ENCODE results near the gene KRT9. TPM values are rescaled to one million over a fixed set of nuclear protein-coding genes. Genes with fewer than 3 reads are reported as not detected.

Gene KRT9
- total RNA-seq, 1 donor from 2014 or later: not detected

DNA sequence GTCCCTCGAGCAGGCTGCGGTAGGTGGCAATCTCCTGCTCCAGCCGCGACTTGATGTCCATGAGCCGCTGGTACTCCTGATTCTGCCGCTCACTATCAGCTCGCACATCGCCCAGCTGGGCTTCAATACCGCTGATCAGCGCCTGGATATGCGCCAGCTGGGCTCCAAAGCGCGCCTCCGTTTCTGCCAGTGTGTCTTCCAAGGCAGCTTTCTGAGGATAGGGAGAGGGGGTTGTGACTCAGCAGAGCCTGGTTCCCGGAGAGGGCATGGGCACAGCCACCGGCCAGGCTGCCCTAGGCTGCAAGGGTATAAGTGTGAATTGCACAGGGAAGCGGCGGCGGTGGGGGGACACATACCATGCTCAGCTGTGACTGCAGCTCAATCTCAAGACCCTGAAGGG is 48.1 kb downstream of the KRT9 start:
- Mint-ChIP-seq H3K4me3 (ENCODE audit: low read depth) (no peak overlapping the region), H3K4me1 (ENCODE audit: low read depth) (peaks cover 56% of the 10 kb centered on the region), H3K27me3 (no peaks in the 10 kb centered on the region), H3K27ac (peak overlapping the region; percentile 83), H3K36me3 (ENCODE audit: insufficient read depth) (peaks cover 27% of the 10 kb centered on the region), H3K9me3 (ENCODE audit: low read depth) (no peaks in the 10 kb centered on the region)
- no peak for DNase-seq (ENCODE audit: low spot score, unreplicated experiment)
- TF ChIP-seq, protein P1, sequence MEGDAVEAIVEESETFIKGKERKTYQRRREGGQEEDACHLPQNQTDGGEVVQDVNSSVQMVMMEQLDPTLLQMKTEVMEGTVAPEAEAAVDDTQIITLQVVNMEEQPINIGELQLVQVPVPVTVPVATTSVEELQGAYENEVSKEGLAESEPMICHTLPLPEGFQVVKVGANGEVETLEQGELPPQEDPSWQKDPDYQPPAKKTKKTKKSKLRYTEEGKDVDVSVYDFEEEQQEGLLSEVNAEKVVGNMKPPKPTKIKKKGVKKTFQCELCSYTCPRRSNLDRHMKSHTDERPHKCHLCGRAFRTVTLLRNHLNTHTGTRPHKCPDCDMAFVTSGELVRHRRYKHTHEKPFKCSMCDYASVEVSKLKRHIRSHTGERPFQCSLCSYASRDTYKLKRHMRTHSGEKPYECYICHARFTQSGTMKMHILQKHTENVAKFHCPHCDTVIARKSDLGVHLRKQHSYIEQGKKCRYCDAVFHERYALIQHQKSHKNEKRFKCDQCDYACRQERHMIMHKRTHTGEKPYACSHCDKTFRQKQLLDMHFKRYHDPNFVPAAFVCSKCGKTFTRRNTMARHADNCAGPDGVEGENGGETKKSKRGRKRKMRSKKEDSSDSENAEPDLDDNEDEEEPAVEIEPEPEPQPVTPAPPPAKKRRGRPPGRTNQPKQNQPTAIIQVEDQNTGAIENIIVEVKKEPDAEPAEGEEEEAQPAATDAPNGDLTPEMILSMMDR (IDR thresholded peaks at IDR 0.05; ENCODE audit: unreplicated experiment): no peak

DNA sequence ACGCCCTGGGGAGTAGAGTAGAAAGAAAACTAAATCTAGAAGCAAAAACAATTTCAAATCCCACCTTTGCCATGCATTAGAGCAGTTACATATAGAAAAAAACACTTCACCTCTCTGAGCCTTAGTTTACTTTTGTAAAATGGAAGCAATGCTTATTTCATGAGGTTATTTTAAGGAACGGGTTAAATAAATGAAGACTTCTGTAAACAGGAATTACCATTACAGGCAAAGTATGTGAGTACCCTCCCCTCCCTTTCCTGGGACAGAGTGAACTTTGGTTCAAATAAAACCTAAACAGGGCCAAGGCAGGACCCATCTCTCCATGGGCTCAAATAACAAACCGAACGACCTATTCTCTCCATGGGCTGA is 48.6 kb downstream of the KRT9 start:
- DNase-seq (ENCODE audit: low spot score, unreplicated experiment): no peak
- peaks cover 51% of the 10 kb centered on the region for H3K4me1 Mint-ChIP-seq (ENCODE audit: low read depth)
- H3K27me3 Mint-ChIP-seq: no peaks in the 10 kb centered on the region
- no peaks in the 10 kb centered on the region for H3K9me3 Mint-ChIP-seq (ENCODE audit: low read depth)
- TF ChIP-seq, protein P1 (IDR thresholded peaks at IDR 0.05; ENCODE audit: unreplicated experiment): no peak
- peaks cover 27% of the 10 kb centered on the region for H3K36me3 Mint-ChIP-seq (ENCODE audit: insufficient read depth)
- peak overlapping the region; percentile 83 for H3K27ac Mint-ChIP-seq
- H3K4me3 Mint-ChIP-seq (ENCODE audit: low read depth): no peak overlapping the region

DNA sequence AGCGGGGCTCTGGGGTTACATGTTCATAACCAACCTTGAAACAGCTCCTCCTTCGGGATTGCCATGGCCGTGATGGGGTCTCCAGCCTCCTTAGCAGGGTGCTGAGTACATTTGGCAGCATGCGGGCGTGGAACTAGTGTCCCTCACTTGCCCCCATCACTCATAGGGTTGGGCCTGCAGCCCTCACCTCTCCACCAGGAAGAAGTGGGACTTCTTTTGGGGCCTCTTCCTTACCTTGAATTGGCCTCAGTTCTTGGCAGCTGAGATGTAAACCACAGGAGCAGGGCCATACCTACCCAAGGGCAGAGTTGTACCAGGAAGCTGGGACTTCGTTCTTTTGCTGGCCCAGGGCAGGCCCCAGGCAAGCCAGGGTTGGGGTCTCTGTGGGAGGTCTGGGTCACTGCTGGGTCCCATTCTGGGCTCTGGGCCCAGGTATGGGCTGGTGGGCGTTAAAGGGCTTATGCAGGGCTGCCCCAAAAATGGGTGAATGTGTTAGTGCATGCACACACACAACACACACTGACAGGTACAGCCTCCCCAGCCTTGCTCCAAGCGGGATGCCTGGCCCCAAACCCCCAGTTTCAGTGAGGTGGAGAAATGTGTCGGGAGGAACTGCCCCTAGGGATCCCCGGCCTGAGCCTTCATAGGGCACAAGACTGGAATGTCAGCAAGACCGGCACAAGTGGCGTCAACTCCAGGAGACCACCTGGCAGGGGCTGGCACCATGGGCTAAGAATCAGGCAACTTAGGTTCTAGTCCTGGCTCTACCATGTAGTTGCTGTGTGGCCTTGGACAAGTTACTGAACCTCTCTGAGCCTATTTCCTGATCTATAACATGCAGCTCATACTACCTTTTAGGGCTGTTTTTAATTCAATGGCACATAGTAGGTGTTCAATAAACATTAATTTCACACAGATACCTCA is 49.3 kb downstream of the KRT9 start:
- Mint-ChIP-seq H3K36me3 (ENCODE audit: insufficient read depth) (peaks cover 27% of the 10 kb centered on the region), H3K4me1 (ENCODE audit: low read depth) (peaks cover 51% of the 10 kb centered on the region), H3K27me3 (no peaks in the 10 kb centered on the region), H3K9me3 (ENCODE audit: low read depth) (no peaks in the 10 kb centered on the region), H3K4me3 (ENCODE audit: low read depth) (no peak overlapping the region), H3K27ac (peak overlapping the region; percentile 93)
- no peak for DNase-seq (ENCODE audit: low spot score, unreplicated experiment)
- TF ChIP-seq, protein P1 (IDR thresholded peaks at IDR 0.05; ENCODE audit: unreplicated experiment): no peak

DNA sequence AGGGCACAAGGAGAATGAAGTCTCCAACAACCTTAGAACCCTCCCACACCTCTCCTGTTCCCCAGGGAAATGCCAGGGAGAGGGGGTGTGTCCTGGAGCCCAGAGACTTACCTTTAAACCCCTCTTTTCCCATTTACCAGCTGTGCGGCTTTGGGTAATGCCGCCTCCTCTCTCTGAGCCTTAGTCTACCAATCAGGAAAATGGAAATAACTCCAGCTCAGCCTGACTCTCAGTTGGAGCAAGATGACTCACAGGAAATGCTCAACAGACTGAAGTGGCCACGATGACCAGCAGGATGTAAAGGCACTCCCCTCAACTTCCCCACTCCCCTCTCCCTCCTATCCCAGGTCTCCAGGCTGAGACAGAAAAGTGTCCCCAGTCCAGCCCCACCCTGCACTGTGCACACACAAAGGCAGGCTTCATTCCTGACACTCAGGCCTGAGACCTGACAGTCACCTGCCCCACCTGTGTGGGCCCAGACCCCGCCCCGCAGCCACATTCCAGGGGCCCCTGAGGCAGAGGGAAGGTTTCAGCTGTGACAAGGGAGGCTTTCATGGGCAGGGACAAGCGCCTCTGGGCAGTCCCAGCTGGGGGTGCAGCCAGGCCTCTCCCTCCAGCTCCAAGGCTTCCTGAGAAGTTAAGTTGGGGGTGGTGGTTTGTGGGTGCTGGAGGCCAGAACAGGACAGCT is 50.1 kb downstream of the KRT9 start:
- Mint-ChIP-seq H3K4me3 (ENCODE audit: low read depth) (no peak overlapping the region), H3K4me1 (ENCODE audit: low read depth) (peaks cover 47% of the 10 kb centered on the region), H3K27me3 (no peaks in the 10 kb centered on the region), H3K36me3 (ENCODE audit: insufficient read depth) (peaks cover 23% of the 10 kb centered on the region), H3K9me3 (ENCODE audit: low read depth) (no peaks in the 10 kb centered on the region), H3K27ac (peak overlapping the region; percentile 93)
- TF ChIP-seq, protein P1 (IDR thresholded peaks at IDR 0.05; ENCODE audit: unreplicated experiment): no peak
- DNase-seq (ENCODE audit: low spot score, unreplicated experiment): peak; percentile 55

DNA sequence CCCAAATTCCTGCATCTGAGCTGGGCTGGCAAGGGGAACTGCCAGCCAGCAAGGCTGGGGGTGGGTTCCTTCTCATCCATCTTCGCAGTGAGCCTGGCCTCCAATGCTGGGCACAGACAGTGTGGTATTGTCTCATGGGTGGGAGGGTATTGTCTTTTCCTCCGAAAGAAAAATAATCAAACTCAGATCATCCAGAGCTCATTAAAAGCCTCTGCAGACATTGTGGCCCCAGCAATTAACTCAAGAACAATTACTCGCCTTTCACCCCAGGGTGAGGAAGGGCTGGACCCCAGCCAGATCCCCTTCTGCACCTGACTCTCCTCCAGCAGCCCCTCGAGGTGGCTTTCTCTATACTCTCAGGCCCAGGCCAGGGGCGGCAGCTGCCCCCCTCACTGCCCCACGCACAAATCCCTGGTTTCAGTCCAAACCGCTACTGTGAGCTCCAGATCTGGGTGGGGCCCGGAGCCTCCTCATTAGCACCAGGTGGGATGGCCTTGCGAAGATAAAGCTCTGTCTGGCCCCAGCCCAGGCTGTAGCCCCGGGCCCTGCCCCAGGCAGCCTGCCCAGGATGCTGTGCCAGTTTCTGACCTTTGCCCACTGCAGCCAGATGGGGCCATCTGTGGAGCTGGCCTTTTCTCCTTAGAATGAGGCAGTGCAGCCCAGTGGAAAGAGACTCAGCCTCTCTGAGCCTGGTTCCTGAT is 50.9 kb downstream of the KRT9 start:
- Mint-ChIP-seq H3K36me3 (ENCODE audit: insufficient read depth) (peaks cover 23% of the 10 kb centered on the region), H3K27ac (peak overlapping the region; percentile 65), H3K4me3 (ENCODE audit: low read depth) (no peak overlapping the region), H3K4me1 (ENCODE audit: low read depth) (peaks cover 43% of the 10 kb centered on the region), H3K27me3 (no peaks in the 10 kb centered on the region), H3K9me3 (ENCODE audit: low read depth) (no peaks in the 10 kb centered on the region)
- no peak for DNase-seq (ENCODE audit: low spot score, unreplicated experiment)
- TF ChIP-seq, protein P1 (IDR thresholded peaks at IDR 0.05; ENCODE audit: unreplicated experiment): no peak
